Type B pancreatic cell (in vitro differentiated cells): ENCODE data around the gene PPFIBP1. TPM values are rescaled to one million over a fixed set of nuclear protein-coding genes. Genes with fewer than 3 reads are reported as not detected.

ENCODE experiments used
- DNase-seq: peaks from one replicate; pipeline ENCODE4 v3.0.0; 2021; ENCODE audit warnings: mixed read lengths; ENCODE audit not compliant: unreplicated experiment; ENCODE audit errors: extremely low spot score
- H3K27ac Mint-ChIP-seq: 2 replicates; pipeline ENCODE4 v1.8.0; 2021; ENCODE audit warnings: mild to moderate bottlenecking, mixed read lengths
- H3K27me3 Mint-ChIP-seq: 2 replicates; pipeline ENCODE4 v1.8.0; 2021; ENCODE audit warnings: mixed read lengths
- H3K36me3 Mint-ChIP-seq: 2 replicates; pipeline ENCODE4 v1.8.0; 2021; ENCODE audit warnings: mixed read lengths
- H3K4me1 Mint-ChIP-seq: one replicate; pipeline ENCODE4 v1.8.0; 2021; ENCODE audit warnings: mixed read lengths; ENCODE audit not compliant: unreplicated experiment
- H3K4me3 Mint-ChIP-seq: 2 replicates; pipeline ENCODE4 v1.8.0; 2021; ENCODE audit warnings: mild to moderate bottlenecking, mixed read lengths
- H3K9me3 Mint-ChIP-seq: 2 replicates; pipeline ENCODE4 v1.8.0; 2021; ENCODE audit warnings: mixed read lengths
- total RNA-seq: library from RNA; stranded (reverse); gene quantifications from 2 replicates; pipeline ENCODE4 v1.2.1, GENCODE V29; 2021; ENCODE audit warnings: low replicate concordance
- TF ChIP-seq, protein P1 (sequence below): fragments of 200-600 bp; sonication (generic); conservative IDR thresholded peaks from 2 replicates; pipeline ENCODE4 v1.5.0; 2021; ENCODE audit warnings: antibody characterized with exemption, mild to moderate bottlenecking

PPFIBP1 gene
- total RNA-seq, 1 donor from 2014 or later = 68.3 TPM

DNA sequence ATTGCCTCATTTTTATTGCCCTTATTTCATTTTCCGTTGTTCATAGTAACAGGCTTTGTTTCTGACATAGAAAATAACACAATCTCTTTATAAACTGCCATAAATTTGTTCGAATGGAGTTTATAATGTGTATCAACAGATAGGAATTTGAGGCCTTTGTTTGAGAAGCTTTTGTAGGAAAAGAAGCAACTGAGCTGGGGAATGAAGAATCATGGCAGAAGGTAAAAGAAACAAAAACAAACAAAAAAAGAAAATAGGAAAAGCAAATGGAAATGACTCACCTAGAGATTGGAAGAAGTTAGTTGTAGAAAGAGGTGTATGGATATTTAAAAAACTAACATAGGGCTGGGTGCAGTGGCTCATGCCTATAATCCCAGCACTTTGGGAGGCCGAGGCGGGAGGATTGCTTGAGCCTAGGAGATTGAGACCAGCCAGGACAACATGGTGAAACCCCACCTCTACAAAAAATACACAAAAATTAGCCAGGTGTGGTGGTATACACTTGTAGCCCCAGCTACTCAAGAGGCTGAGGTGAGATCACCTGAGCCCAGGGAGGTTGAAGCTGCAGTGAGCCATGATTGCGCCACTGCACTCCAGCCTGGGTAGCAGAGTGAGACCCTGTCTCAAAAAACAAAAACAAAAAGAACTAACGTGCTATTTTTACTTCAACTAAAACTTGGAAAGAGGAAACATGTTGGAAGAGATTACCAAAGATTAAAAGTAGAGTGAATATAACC is 171.7 kb downstream of the PPFIBP1 start:
- Mint-ChIP-seq H3K27ac (peak overlapping the region; percentile 13), H3K36me3 (peaks cover 29% of the 10 kb centered on the region), H3K9me3 (no peaks in the 10 kb centered on the region), H3K4me3 (no peak overlapping the region), H3K4me1 (no peaks in the 10 kb centered on the region), H3K27me3 (no peaks in the 10 kb centered on the region)
- TF ChIP-seq, protein P1, sequence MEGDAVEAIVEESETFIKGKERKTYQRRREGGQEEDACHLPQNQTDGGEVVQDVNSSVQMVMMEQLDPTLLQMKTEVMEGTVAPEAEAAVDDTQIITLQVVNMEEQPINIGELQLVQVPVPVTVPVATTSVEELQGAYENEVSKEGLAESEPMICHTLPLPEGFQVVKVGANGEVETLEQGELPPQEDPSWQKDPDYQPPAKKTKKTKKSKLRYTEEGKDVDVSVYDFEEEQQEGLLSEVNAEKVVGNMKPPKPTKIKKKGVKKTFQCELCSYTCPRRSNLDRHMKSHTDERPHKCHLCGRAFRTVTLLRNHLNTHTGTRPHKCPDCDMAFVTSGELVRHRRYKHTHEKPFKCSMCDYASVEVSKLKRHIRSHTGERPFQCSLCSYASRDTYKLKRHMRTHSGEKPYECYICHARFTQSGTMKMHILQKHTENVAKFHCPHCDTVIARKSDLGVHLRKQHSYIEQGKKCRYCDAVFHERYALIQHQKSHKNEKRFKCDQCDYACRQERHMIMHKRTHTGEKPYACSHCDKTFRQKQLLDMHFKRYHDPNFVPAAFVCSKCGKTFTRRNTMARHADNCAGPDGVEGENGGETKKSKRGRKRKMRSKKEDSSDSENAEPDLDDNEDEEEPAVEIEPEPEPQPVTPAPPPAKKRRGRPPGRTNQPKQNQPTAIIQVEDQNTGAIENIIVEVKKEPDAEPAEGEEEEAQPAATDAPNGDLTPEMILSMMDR = no peak
- DNase-seq = no peak

DNA sequence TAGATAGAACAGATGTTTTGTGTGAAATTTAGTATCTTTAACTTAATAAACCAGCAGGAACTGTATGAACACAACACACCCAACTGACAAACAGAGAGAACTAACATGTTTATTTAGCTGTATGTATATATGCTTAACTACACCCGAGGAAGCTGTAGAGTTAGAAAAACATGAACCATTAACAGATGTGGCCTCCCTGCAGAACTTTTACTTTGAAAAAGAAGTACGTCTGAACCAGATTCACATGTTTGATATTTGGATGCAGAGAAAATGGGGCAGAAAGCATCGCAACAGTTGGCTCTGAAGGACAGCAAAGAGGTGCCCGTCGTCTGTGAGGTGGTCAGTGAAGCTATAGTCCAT is 172.3 kb downstream of the PPFIBP1 start, which contains the start of gene REP15:
Gene REP15, plus strand, starts transcription at position 155 of the 360 bp plus-strand sequence. Its CDS starts 116 bp downstream, at position 271.
- peak within 1 kb of the TSS; percentile 13 for H3K27ac Mint-ChIP-seq

DNA sequence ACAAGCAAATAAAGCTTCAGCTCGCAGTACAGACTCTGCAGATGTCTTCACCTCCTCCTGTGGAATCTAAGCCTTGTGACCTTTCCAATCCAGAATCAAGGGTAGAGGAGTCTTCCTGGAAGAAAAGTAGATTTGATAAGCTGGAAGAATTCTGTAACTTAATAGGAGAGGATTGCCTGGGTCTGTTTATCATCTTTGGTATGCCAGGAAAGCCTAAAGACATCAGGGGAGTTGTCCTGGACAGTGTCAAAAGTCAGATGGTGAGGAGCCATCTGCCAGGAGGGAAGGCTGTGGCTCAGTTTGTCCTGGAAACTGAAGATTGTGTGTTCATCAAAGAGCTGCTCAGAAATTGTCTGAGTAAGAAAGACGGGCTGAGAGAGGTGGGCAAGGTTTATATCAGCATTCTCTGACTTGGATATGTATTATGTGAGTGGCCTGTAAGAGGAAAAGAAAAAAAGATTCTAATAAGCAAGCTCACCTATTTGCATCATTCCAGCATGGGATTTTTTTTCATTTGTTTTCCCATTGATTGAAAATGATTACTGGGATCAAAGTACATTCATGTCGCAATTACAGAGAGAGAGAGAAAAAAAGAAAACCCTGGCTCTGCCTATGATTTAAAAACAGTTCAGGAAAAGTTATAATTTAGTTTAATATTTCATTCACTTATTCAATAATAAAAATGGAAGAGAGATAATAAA is 173.0 kb downstream of the PPFIBP1 start:
- H3K36me3 Mint-ChIP-seq = peaks cover 19% of the 10 kb centered on the region
- H3K4me3 Mint-ChIP-seq = no peak overlapping the region
- no peaks in the 10 kb centered on the region for H3K9me3 Mint-ChIP-seq
- H3K4me1 Mint-ChIP-seq = no peaks in the 10 kb centered on the region
- peak overlapping the region; percentile 9 for H3K27ac Mint-ChIP-seq
- no peaks in the 10 kb centered on the region for H3K27me3 Mint-ChIP-seq
- TF ChIP-seq, protein P1 = no peak
- DNase-seq = no peak

More for the DNA sequence above, 172.3 kb downstream of the PPFIBP1 start, which contains the start of gene REP15:
- H3K36me3 Mint-ChIP-seq = peaks cover 25% of the 10 kb centered on the region
- H3K9me3 Mint-ChIP-seq = no peaks in the 10 kb centered on the region
- DNase-seq = no peak
- no peak within 1 kb of the TSS for H3K4me3 Mint-ChIP-seq
- H3K4me1 Mint-ChIP-seq = no peaks in the 10 kb centered on the region
- TF ChIP-seq, protein P1 = no peak
- no peaks in the 10 kb centered on the region for H3K27me3 Mint-ChIP-seq

DNA sequence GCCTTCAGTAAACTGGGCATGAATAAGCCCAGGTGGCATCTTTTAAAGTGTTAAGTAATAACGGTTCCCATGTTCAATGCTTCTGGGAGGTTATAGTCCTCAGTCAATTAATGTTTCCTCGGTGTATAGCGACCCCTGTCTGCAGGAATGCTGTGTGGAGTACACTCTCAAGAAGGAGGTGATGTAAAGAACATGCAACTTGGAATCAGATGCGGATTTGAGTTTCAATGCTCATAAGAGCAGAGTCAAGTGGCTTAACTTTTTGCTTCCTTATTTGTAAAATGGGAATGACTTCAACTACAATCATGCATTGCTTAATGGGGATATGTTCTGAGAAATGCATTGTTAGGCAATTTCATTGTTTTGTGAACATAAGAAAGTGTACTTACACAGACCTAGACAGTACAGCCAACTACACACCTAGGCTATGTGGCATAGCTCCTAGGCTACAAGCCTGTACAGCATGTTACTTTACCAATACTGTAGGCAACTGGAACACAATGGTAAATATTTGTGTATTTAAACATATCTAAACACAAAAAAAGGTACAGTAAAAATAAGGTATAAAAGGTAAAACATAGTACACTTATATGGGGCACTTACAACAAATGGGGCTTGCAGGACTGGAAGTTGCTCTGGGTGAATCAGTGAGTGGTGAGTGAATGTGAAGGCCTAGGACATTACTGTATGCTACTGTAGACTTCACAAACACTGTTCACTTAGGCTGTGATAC is 179.9 kb downstream of the PPFIBP1 start:
- Mint-ChIP-seq H3K27ac (no peak overlapping the region), H3K4me1 (no peaks in the 10 kb centered on the region)

DNA sequence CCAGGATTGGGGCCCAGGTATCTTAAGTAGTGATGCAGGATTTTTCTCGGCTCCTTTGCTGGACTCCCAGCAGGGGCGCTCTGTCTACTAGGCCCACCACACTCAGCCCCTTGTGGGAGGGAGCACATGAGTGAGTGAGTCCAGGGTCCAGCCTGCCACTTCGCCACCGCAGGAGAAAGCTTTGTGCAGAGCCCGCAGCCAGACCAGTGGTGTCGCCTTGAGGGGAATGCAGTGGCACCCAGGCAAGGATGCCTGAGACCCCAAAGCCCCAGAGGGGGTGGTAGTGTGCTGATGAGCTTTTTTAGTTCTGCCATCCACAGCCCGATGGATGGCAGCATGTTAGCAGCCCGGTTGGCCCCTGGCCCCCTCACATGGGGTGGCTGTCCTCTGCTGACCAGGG is 181.3 kb downstream of the PPFIBP1 start:
- no peaks in the 10 kb centered on the region for H3K9me3 Mint-ChIP-seq
- no peak for DNase-seq
- H3K36me3 Mint-ChIP-seq = no peaks in the 10 kb centered on the region
- H3K27me3 Mint-ChIP-seq = peaks cover 7% of the 10 kb centered on the region
- H3K4me1 Mint-ChIP-seq = peaks cover 3% of the 10 kb centered on the region
- TF ChIP-seq, protein P1 = no peak
- no peak overlapping the region for H3K4me3 Mint-ChIP-seq
- H3K27ac Mint-ChIP-seq = no peak overlapping the region

More for the DNA sequence above, 179.9 kb downstream of the PPFIBP1 start:
- Mint-ChIP-seq H3K27me3 (peaks cover 7% of the 10 kb centered on the region), H3K4me3 (no peak overlapping the region), H3K9me3 (no peaks in the 10 kb centered on the region), H3K36me3 (peaks cover 4% of the 10 kb centered on the region)
- no peak for DNase-seq
- TF ChIP-seq, protein P1 = peak; percentile 89
